ENCODE measurements around the gene FGFR4. TPM values are rescaled to one million over a fixed set of nuclear protein-coding genes. Genes with fewer than 3 reads are reported as not detected.
"Not testable (repeated sequence)": the region's sequence is repeated elsewhere in the genome, so short reads cannot be mapped to it uniquely, and the experiment has no call there.

Gene FGFR4
- 15.2 and 16.6 TPM in 2 replicates for total RNA-seq (2014; rRNA removed; shearing (Covaris generic))
- polyA plus RNA-seq (2015; cell fraction: cytosol; rRNA removed) = 25.7 and 28.6 TPM in 2 replicates
- 20.6 and 37.5 TPM in 2 replicates for polyA plus RNA-seq (2015; cell fraction: nucleus; rRNA removed)

GRCh38 chr5:177086654-177087397 is at the start of gene FGFR4:
FGFR4 (plus strand) TSS chr5:177086915; CDS start chr5:177089603, 2,688 bp downstream.
- in situ Hi-C loops (cut with HindIII; ENCODE audit: low pct_unique_long_range_greater_than_20kb, low sequenced_read_pairs) = no loop called here
- DNase-seq (ENCODE audit: low read depth, low spot score) = peak; percentile 76

GRCh38 chr5:177036921-177037320 is 49.8 kb upstream of the FGFR4 start:
- no peak for DNase-seq (ENCODE audit: low read depth, low spot score)
- in situ Hi-C loops (cut with HindIII; ENCODE audit: low pct_unique_long_range_greater_than_20kb, low sequenced_read_pairs) = no loop called here

DNA sequence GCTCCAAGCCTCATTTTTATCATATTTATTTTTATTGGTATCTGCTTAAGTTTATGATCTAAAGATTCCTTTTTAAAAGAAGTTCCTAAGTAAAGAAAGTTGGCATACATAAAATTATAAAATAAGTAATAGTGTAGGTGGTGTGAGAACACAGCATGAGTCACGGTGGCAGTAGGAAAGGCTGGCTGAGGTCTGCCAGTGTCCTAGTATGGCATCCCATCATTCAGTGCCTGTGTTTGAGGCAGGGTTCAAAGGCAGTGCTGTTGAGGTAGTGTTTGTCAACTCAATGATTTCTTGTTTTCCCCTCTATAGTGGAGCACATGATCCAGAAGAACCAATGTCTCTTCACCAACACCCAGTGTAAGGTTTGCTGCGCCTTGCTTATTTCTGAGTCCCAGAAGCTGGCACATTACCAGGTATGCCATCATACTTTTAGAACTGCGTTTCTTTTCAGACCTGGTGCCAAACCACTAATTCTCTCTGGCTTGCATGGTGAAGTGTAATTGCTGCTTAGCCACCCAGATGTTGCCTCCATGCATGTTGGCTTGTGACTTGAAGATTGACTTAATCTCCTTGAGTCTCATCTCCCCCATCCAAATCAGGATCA is 45.8 kb upstream of the FGFR4 start:
- in situ Hi-C loops (cut with HindIII; ENCODE audit: low pct_unique_long_range_greater_than_20kb, low sequenced_read_pairs) = no loop called here
- no peak for DNase-seq (ENCODE audit: low read depth, low spot score)

DNA sequence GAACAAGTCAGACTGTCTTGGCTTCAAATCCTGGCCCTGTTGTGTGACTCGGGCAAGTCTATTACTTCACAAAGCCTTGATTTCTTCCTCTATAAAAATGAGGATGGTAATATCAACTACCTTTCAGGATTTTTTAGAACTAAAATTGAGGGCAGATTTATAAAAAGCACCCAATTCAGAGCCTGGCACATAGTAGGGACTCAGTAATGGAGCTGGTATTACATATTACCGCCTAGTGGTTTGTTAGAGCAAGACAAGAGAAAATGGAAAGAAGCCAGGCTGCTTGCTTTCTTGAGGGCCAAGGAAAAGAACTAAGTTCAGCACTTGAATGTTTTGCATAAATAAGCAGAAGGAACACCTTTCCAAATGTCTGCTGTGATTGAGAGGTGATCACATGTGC is 44.8 kb upstream of the FGFR4 start:
- in situ Hi-C loops (cut with HindIII; ENCODE audit: low pct_unique_long_range_greater_than_20kb, low sequenced_read_pairs) = no loop called here

DNA sequence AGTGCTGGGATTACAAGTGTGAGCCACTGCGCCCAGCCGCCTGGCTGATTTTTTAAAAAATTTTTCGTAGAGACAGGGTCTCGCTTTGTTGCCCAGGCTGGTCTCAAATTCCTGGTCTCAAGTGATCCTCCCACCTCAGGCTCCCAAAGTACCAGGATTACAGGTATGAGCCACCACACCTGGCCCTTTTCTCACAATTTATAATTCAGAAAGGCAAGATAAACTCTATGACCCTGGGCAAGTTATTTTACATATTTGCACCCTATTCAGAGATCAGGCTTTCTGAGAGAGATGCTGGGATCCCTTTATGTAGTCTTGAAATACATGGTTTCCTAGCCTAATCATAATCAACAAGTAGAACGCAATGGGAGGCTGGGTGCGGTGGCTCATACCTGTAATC is 43.6 kb upstream of the FGFR4 start:
- in situ Hi-C loops (cut with HindIII; ENCODE audit: low pct_unique_long_range_greater_than_20kb, low sequenced_read_pairs) = no loop called here
- no peak for DNase-seq (ENCODE audit: low read depth, low spot score)

More for the DNA sequence above, 44.8 kb upstream of the FGFR4 start:
- no peak for DNase-seq (ENCODE audit: low read depth, low spot score)

DNA sequence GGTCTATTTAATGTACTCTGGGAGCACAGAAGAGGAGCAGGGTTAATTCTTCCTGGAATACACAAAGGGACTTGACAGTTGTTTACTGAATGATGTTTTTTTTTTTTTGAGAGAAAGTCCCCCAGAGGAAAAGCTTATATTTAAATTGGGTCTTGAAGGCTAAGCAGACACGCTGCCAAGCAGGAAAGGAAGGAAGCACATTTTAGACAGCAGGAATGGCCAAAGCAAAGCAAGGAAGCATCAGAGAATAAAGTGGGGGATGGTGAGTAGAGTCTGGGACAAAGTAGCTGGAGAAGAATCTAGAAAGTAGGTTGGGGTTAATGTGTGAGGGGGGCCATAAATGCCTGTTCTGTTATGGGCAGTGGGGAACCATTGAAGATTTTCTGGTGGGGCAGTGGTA is 42.8 kb upstream of the FGFR4 start:
- in situ Hi-C loops (cut with HindIII; ENCODE audit: low pct_unique_long_range_greater_than_20kb, low sequenced_read_pairs) = no loop called here
- no peak for DNase-seq (ENCODE audit: low read depth, low spot score)

GRCh38 chr5:177044641-177045040 is 42.1 kb upstream of the FGFR4 start:
- in situ Hi-C loops (cut with HindIII; ENCODE audit: low pct_unique_long_range_greater_than_20kb, low sequenced_read_pairs) = no loop called here

GRCh38 chr5:177045631-177046030 is 41.1 kb upstream of the FGFR4 start:
- in situ Hi-C loops (cut with HindIII; ENCODE audit: low pct_unique_long_range_greater_than_20kb, low sequenced_read_pairs) = no loop called here
- no peak for DNase-seq (ENCODE audit: low read depth, low spot score)

More at GRCh38 chr5:177044641-177045040, 42.1 kb upstream of the FGFR4 start:
- no peak for DNase-seq (ENCODE audit: low read depth, low spot score)

GRCh38 chr5:177048531-177048930 is 38.2 kb upstream of the FGFR4 start:
- DNase-seq (ENCODE audit: low read depth, low spot score); in situ Hi-C loops (cut with HindIII; ENCODE audit: low pct_unique_long_range_greater_than_20kb, low sequenced_read_pairs): not testable (repeated sequence)

GRCh38 chr5:177049285-177049684 is 37.4 kb upstream of the FGFR4 start:
- in situ Hi-C loops (cut with HindIII; ENCODE audit: low pct_unique_long_range_greater_than_20kb, low sequenced_read_pairs) = no loop called here
- DNase-seq (ENCODE audit: low read depth, low spot score) = peak; percentile 6

DNA sequence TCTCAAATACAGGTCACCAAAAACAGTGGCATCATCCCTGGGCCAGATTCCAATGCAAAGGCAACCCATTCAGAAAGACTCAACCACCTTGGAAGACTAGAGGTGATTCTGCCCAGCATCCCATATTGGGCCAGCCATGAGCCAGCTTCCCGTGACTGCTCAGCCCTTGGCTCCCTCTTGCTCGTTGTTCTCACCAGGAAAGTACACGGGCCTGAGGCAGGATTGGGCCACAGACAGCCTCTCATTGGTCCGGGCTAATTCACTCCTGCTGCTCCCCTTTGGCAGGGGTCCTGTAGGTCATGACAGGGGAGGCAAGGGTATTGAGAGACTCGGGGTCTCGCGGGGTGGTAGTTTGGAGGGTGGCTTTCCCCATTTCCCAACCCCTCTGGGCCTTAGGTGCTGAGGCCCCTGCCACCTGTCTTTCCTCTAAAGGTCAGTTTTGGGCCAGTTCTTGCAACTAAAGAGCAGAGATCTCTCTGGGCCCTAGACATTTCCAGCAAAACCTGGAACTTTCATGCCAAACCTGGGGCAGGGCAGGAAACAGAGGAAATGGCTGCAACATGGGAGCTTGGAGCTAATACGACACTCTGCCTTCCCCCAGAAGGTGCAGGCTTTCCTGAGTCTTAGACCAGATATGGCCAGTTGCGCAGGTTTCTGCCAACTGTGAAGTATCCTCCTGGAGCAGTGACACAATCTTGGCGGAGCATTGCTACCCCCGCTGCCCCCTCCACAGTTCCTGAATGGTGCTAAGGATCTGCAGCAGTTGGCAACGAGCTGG is 22.0 kb upstream of the FGFR4 start:
- in situ Hi-C loops (cut with HindIII; ENCODE audit: low pct_unique_long_range_greater_than_20kb, low sequenced_read_pairs) = no loop called here
- DNase-seq (ENCODE audit: low read depth, low spot score) = no peak

GRCh38 chr5:177065491-177065890 is 21.2 kb upstream of the FGFR4 start:
- in situ Hi-C loops (cut with HindIII; ENCODE audit: low pct_unique_long_range_greater_than_20kb, low sequenced_read_pairs) = no loop called here
- DNase-seq (ENCODE audit: low read depth, low spot score) = no peak

DNA sequence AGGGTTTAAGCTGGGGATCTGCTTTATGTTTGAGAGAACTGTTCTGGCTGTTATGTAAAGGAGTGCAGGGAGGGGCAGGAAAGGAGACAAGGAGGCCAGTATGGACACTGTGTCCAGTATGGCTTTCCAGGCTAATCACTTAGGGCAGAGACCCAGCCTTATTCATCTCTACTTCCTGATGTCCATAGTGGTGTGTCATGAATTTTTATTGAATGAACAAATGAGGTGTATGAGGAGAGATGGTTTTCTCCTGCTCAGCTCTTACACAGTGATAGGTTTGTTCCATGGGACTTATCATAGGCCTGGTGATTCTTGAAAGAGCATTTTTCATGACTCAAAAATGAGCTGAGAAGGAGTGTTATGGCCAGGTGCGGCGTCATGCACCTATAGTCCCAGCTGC is 20.5 kb upstream of the FGFR4 start:
- DNase-seq (ENCODE audit: low read depth, low spot score) = no peak

DNA sequence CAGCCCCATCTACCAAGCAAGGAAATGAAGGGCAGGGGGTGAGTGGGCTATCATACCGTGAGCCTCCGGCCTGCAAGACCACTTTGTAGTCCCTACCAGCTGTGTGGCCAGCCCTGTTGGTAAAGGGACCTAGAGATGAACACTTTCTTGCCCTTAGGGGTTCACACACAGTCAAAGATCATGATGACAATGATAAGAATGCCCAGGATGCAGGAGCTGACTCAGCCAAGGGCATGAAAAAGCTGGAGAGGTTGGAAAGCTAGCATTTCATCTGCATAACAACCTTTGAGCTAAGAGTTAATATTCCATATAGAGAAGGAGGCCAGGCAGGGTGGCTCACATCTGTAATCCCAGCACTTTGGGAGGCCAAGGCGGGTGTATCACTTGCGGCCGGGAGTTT is 19.2 kb upstream of the FGFR4 start:
- in situ Hi-C loops (cut with HindIII; ENCODE audit: low pct_unique_long_range_greater_than_20kb, low sequenced_read_pairs) = no loop called here
- no peak for DNase-seq (ENCODE audit: low read depth, low spot score)

More for the DNA sequence above, 20.5 kb upstream of the FGFR4 start:
- in situ Hi-C loops (cut with HindIII; ENCODE audit: low pct_unique_long_range_greater_than_20kb, low sequenced_read_pairs) = no loop called here

DNA sequence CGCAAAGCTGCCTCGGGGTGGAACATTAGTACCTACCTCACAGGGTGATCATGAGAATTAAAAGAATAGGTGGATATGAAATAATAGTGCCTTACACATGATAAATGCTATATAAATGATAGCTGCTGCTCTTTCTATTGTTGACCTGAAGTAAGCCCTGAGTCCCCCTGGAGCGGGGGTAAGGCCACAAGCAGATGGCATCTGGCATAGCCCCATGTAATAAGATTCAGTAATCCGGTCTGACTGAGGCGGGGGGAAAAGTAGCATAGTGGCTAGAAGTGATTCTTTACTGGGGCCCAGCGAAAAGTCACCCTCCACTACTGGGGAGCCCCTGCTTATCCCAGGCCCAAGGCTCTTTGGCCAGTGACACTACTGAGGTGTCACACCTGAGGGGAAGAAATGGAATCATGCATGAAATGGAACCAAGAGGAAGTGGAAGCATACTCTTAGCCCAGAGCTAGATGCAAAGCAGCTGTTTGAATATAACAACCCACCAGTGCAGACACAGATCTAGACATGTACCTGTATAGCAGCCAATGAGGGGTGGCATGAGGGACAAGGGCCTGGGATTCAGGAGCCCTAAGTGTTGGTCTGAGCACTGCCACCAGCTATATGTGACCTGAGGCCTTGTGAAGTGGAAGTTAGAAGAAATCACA is 16.1 kb upstream of the FGFR4 start:
- in situ Hi-C loops (cut with HindIII; ENCODE audit: low pct_unique_long_range_greater_than_20kb, low sequenced_read_pairs) = no loop called here
- DNase-seq (ENCODE audit: low read depth, low spot score) = no peak

GRCh38 chr5:177071666-177072385 is 14.9 kb upstream of the FGFR4 start:
- in situ Hi-C loops (cut with HindIII; ENCODE audit: low pct_unique_long_range_greater_than_20kb, low sequenced_read_pairs) = no loop called here
- peak; percentile 87 for DNase-seq (ENCODE audit: low read depth, low spot score)

DNA sequence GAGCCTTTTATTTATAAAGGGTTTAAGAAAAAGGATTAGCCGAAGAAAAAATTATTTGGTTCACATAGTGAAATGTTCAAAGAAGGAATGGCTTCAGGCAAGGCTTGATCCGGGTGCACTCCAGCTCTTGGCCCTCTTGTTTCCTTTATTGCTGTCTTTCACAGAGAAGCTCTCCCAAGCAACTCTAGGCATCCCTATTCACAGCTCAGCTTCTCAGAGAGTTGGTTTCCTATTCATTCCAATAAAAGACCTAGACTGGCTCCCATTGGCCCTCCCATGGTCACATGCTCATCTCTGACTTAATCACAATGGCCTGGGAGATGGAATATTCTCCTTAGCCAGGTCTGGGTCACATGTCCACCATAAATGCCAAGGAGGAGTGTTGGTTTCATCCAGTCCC is 9.4 kb upstream of the FGFR4 start:
- peak; percentile 47 for DNase-seq (ENCODE audit: low read depth, low spot score)
- in situ Hi-C loops (cut with HindIII; ENCODE audit: low pct_unique_long_range_greater_than_20kb, low sequenced_read_pairs) = no loop called here

All from SK-MEL-5 (cell line).